ENCODE measurements around the gene TCEA2. TPM values are rescaled to one million over a fixed set of nuclear protein-coding genes. Genes with fewer than 3 reads are reported as not detected.

Gene TCEA2
- polyA plus RNA-seq, 4 donors, result 77.9 to 99.7 (median 81.5) TPM

GRCh38 chr20:64047968-64048401 lies 15.0 kb upstream of the TCEA2 start:
- no peak for DNase-seq (ENCODE audit: low read depth in 4 of 4, low spot score in 3 of 4)

GRCh38 chr20:64048402-64049044 lies 14.5 kb upstream of the TCEA2 start:
- no peak for DNase-seq (ENCODE audit: low read depth in 4 of 4, low spot score in 3 of 4)

GRCh38 chr20:64049060-64049877 lies 13.7 kb upstream of the TCEA2 start, which contains the start of gene SOX18:
SOX18 (minus strand) TSS chr20:64049639; CDS start chr20:64049516, 123 bp downstream.
- DNase-seq (ENCODE audit: low read depth in 4 of 4, low spot score in 3 of 4), result no peak

- DNase-seq (ENCODE audit: low read depth in 4 of 4, low spot score in 3 of 4), result no peak
Measured at GRCh38 chr20:64049878-64050260, 13.1 kb upstream of the TCEA2 start.

DNA sequence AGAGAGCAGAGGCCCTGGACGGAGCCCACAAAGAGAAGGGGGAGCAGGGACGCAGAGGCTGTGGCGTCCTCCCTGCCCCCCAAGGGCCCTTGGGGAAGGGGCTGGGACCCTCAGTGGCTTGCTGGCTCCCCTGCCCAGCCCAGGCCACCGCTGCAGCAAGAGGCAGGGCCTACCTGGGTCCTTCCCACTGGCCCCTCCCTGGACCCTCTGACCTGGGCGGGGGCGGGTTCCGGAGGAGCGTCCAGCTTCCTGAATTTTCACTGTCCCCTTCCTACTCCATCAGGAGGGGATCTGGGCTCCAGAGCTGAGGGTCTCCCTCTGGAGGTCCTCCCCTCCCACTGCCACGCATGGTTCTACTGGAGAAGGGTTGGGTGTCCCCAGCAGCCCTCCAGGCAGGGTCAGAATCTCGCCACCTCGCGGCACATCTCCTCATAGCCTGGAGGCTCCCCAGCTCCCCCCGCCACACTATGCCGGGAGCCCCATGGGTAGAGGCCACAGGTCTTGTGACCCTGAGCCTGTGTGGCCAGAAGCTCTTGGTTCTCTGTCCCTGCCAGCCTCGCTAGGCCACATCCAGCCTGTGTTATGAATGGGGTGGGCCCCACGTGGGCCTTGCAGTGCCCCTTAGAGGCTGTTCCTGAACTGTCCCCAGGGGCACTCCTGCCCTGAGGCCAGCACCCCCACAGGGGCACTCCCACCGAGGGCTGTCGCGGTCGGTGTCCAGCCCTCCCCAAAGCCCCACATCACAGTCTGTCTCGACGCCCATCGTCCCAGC lies 12.6 kb upstream of the TCEA2 start:
- DNase-seq (ENCODE audit: low read depth in 4 of 4, low spot score in 3 of 4), result no peak

- no peak for DNase-seq (ENCODE audit: low read depth in 4 of 4, low spot score in 3 of 4)
Measured at GRCh38 chr20:64051033-64051452, 12.0 kb upstream of the TCEA2 start.

GRCh38 chr20:64051561-64052325 lies 11.3 kb upstream of the TCEA2 start:
- no peak for DNase-seq (ENCODE audit: low read depth in 4 of 4, low spot score in 3 of 4)

DNA sequence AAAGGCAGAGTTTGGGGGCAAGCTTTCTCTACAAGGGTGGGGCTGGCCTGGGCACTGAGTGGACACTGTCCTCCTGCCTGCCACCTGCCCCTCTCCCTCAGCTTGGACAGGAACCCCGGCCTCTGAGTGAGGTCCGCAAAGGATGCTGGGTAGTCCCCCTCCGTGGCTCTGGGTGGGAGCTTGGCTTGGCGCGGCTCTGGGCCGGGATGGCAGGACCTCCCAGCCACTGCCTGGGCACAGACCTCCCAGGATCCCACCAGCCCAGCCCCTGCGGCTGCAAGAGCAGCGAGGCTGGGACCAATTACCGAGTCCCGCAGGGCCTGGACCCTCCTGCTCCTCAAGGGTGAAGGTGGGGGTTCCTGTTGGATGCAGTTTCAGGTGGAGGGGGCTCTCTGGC lies 10.7 kb upstream of the TCEA2 start:
- no peak for DNase-seq (ENCODE audit: low read depth in 4 of 4, low spot score in 3 of 4)

- DNase-seq (ENCODE audit: low read depth in 4 of 4, low spot score in 3 of 4), result no peak
Measured at GRCh38 chr20:64052987-64053840, 9.8 kb upstream of the TCEA2 start.

DNA sequence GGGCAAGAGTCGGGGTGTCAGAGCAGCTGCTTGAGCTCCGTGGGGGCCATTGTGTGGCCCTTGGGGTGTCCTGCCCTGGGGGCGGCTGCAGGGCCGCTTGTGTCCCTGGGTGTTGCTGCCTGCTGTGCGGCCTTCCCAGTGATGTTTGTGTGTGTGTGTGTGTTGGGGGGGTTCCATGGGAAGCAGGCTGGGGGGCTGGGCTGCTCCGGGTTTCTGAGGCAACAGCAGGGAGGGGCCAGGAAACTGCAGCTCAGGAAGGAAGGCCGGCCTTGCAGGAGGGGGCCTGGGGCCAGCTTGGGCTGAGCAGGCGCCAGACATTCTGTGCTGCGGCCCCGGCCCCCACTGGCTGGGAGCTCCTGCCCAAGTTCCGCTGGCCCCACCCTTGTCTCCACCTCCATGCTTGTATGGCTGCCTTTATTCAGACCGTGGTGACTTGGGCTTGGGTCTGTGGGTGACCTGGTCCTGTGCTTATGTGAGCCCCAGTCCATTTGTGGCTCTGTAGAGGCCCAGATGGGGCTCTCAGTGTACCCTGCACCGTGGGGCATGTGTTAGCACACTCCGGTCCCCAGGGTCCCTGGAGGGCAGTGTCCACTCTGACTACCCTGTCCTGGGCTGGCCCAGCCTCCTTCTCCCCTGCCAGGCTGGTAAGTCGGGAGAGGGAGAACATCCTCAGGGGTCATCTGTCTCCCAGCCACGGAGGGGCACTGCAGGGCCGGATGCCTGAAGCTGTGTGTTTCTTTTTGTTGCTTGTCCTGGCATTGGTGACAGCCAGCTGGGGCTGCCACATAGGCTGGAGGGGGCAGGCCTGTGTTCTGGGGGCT lies 8.9 kb upstream of the TCEA2 start:
- no peak for DNase-seq (ENCODE audit: low read depth in 4 of 4, low spot score in 3 of 4)

DNA sequence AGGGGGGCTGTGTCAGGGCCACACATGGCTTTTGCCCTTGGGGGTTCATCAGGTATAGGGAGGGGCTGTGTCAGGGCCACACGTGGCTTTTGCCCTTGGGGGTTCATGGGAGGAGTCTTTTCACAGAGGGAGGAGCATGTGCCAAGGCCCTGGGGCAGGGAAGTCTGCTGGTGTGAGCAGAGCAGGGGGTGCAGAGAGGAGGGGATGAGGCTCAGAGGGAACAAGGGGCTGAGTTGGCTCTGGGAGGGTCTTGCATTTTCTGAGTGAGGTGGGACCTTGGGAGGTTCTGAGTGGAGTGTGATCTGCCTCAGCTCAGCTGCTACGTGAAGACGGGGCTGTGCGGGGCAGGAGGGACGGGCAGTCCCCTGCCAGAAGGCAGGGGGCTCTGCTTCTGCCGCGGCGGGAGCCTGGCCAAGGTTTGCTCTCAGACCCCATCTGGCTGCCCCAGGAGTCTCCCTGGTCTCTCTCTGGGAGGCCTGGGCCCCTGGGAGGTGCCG lies 7.6 kb upstream of the TCEA2 start:
- no peak for DNase-seq (ENCODE audit: low read depth in 4 of 4, low spot score in 3 of 4)

GRCh38 chr20:64055893-64056638 lies 6.9 kb upstream of the TCEA2 start:
- DNase-seq (ENCODE audit: low read depth in 4 of 4, low spot score in 3 of 4), result no peak

- DNase-seq (ENCODE audit: low read depth in 4 of 4, low spot score in 3 of 4), result no peak
Measured at GRCh38 chr20:64056639-64056888, 6.4 kb upstream of the TCEA2 start.

- no peak for DNase-seq (ENCODE audit: low read depth in 4 of 4, low spot score in 3 of 4)
Measured at GRCh38 chr20:64056889-64057627, 5.9 kb upstream of the TCEA2 start.

GRCh38 chr20:64057628-64058498 lies 5.1 kb upstream of the TCEA2 start:
- peak in 3 of 4 donors; percentile 60 to 68 (median 61) for DNase-seq (ENCODE audit: low read depth in 4 of 4, low spot score in 3 of 4)

DNA sequence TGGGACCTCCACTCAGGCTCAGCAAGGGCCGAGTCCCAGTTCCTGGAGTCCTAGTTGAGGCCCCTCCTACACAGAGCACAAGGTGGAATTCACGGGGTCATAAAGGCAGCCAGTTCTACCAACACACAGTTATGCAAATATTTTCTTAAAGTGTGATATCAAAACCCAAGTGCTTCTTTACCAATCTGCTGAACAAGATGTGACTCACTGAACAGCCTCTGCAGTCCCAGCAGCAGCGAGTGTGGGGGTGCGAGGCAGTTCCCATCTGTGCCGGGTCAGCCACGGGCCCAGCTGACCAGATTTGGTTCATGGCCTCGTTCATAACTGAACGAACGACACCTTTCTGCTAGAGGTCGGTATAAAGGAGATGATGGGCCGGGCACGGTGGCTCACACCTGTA lies 4.5 kb upstream of the TCEA2 start:
- no peak for DNase-seq (ENCODE audit: low read depth in 4 of 4, low spot score in 3 of 4)

DNA sequence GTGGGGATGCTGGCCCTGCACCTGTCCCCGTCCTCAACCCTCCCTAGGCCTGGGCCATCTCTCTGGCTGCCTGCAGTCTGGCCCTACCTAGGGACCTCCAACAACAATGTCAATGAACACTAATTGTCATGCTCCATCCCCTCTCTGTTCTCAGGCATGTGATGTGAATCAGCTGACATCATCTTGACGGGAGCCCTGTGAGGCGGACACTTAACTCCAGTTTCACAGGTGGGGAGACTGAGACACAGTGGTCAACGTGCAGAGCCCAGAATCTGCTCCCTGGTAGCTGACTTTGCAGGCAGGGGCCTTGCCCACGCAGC lies 762 bp upstream of the TCEA2 start:
- no peak for DNase-seq (ENCODE audit: low read depth in 4 of 4, low spot score in 3 of 4)

Data from right renal pelvis (tissue), 4 donors.